Measurements from ENCODE around the gene RPL36A.

The RPL36A gene

DNA sequence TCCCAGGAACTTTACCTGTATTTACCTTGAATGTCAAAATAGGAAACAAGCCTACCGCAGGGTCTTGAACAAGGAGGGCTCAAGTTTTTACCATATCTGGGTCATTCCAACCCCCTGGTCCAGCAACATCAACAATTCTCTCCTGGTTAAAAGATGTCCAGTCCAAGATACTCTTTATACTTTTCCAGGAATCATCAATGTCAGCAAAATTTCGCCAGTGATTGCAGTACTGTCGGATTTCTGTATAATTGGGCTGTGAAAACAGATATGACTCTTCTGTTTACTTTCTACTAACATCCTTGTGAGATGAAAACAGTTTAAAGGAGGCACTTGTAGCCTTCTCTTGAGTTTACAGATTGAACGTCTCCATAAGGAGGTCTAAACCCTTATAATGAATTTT lies 7.9 kb downstream of the RPL36A start:
- Histone ChIP-seq H3K4me3 (no peak overlapping the region), H3K27ac (no peak overlapping the region), H3K9ac (ENCODE audit: insufficient read length) (no peak overlapping the region), H3K36me3 (ENCODE audit: insufficient read depth, low read length) (peaks cover 19% of the 10 kb centered on the region), H3K9me3 (ENCODE audit: low read depth, low read length) (no peaks in the 10 kb centered on the region)
- DNase-seq (ENCODE audit: low read depth, low spot score), result no peak
- no peak for TF ChIP-seq EZH2 (IDR thresholded peaks at IDR 0.05)
- no peak for TF ChIP-seq FOXP2 (optimal IDR thresholded peaks at IDR 0.05; ENCODE audit: control extremely low read depth, extremely low read length, insufficient read depth)
- TF ChIP-seq POLR2AphosphoS5 (IDR thresholded peaks at IDR 0.05; ENCODE audit: borderline replicate concordance, low read depth, low read length), result no peak

- no peak for TF ChIP-seq POLR2AphosphoS5 (IDR thresholded peaks at IDR 0.05; ENCODE audit: borderline replicate concordance, low read depth, low read length)
- no peak for TF ChIP-seq FOXP2 (optimal IDR thresholded peaks at IDR 0.05; ENCODE audit: control extremely low read depth, extremely low read length, insufficient read depth)
- TF ChIP-seq EZH2 (IDR thresholded peaks at IDR 0.05), result no peak
- H3K4me3 ChIP-seq, result no peak overlapping the region
These were observed 9.0 kb downstream of the RPL36A start for GRCh38 chrX:101399825-101400224.

GRCh38 chrX:101407167-101407747 lies 16.4 kb downstream of the RPL36A start:
- no peak for TF ChIP-seq FOXP2 (optimal IDR thresholded peaks at IDR 0.05; ENCODE audit: control extremely low read depth, extremely low read length, insufficient read depth)
- TF ChIP-seq EZH2 (IDR thresholded peaks at IDR 0.05), result no peak
- TF ChIP-seq POLR2AphosphoS5 (IDR thresholded peaks at IDR 0.05; ENCODE audit: borderline replicate concordance, low read depth, low read length), result no peak
- H3K36me3 ChIP-seq (ENCODE audit: insufficient read depth, low read length), result peaks cover 7% of the 10 kb centered on the region; the same call in 1 of the 2 replicates
- peak overlapping the region; percentile 83 for H3K9ac ChIP-seq (ENCODE audit: insufficient read length)
- 0 out of 2 replicates have a peak overlapping the region, but pooled peaks have one; percentile 12 for H3K27ac ChIP-seq
- H3K9me3 ChIP-seq (ENCODE audit: low read depth, low read length), result no peaks in the 10 kb centered on the region
- no peak for DNase-seq (ENCODE audit: low read depth, low spot score)
- peak overlapping the region; percentile 89 for H3K4me3 ChIP-seq

More at GRCh38 chrX:101399825-101400224, 9.0 kb downstream of the RPL36A start:
- Histone ChIP-seq H3K36me3 (ENCODE audit: insufficient read depth, low read length) (peaks cover 16% of the 10 kb centered on the region), H3K9me3 (ENCODE audit: low read depth, low read length) (no peaks in the 10 kb centered on the region), H3K27ac (no peak overlapping the region), H3K9ac (ENCODE audit: insufficient read length) (no peak overlapping the region)
- DNase-seq (ENCODE audit: low read depth, low spot score), result no peak

- Histone ChIP-seq H3K9ac (ENCODE audit: insufficient read length) (peak within 1 kb of the TSS; percentile 95), H3K9me3 (ENCODE audit: low read depth, low read length) (no peaks in the 10 kb centered on the region), H3K27ac (peak within 1 kb of the TSS; percentile 93), H3K36me3 (ENCODE audit: insufficient read depth, low read length) (peaks cover 14% of the 10 kb centered on the region; the same call in 1 of the 2 replicates), H3K4me3 (peak within 1 kb of the TSS; percentile 89)
- peak; percentile 56; the same call in 1 of the 2 replicates for TF ChIP-seq POLR2AphosphoS5 (IDR thresholded peaks at IDR 0.05; ENCODE audit: borderline replicate concordance, low read depth, low read length)
- no peak for TF ChIP-seq EZH2 (IDR thresholded peaks at IDR 0.05)
- peak; percentile 95 for DNase-seq (ENCODE audit: low read depth, low spot score)
These were observed 17.1 kb downstream of the RPL36A start, which contains the start of the genes GLA and HNRNPH2 for GRCh38 chrX:101407748-101408531. GLA (minus strand) TSS chrX:101407925; CDS start chrX:101407903, 22 bp downstream. HNRNPH2 (plus strand) TSS chrX:101408222; CDS start chrX:101411989, 3,767 bp downstream.

DNA sequence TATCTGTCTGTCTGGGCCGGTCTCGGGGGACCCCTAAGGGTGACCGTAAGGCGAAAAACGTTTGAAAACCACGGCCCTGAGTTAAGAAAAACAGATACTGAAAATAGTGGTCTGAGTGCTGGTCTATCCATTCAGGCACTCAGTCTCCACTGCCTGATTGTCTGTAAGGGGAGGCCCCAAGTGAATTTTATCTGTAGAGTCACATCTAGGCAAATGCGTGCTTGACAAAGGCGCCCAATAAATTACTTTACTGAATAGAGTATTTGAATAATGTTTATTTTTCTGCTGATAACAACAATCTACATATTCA lies 17.7 kb downstream of the RPL36A start:
- Histone ChIP-seq H3K9ac (ENCODE audit: insufficient read length) (peak overlapping the region; percentile 95), H3K36me3 (ENCODE audit: insufficient read depth, low read length) (peaks cover 16% of the 10 kb centered on the region; the same call in 1 of the 2 replicates), H3K27ac (peak overlapping the region; percentile 93), H3K9me3 (ENCODE audit: low read depth, low read length) (no peaks in the 10 kb centered on the region), H3K4me3 (peak overlapping the region; percentile 89)
- DNase-seq (ENCODE audit: low read depth, low spot score), result no peak
- no peak for TF ChIP-seq FOXP2 (optimal IDR thresholded peaks at IDR 0.05; ENCODE audit: control extremely low read depth, extremely low read length, insufficient read depth)
- no peak for TF ChIP-seq EZH2 (IDR thresholded peaks at IDR 0.05)
- no peak for TF ChIP-seq POLR2AphosphoS5 (IDR thresholded peaks at IDR 0.05; ENCODE audit: borderline replicate concordance, low read depth, low read length)

- TF ChIP-seq EZH2 (IDR thresholded peaks at IDR 0.05), result no peak
- H3K27ac ChIP-seq, result no peak overlapping the region
- H3K9ac ChIP-seq (ENCODE audit: insufficient read length), result peak overlapping the region; percentile 95
These were observed 18.2 kb downstream of the RPL36A start for GRCh38 chrX:101409043-101409442.

DNA sequence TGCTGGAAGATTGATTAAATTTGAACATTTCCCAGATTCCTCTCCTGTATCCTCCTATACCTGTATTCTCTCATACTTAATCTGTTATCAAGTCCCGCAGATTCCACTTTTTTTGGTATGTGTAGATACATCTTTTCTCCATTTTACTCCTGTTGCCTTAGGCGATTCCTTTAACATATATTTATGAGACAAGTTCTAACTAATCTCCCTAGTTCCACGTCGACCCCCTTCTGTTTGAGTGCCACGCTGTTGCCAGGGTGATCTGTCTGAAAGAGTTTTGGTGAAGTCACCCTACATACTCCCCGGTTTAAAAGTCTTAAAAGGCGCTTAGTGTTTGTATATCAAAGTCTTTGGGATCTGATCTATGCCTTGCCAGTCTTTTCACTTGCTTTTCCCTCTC lies 19.6 kb downstream of the RPL36A start:
- Histone ChIP-seq H3K9ac (ENCODE audit: insufficient read length) (peak overlapping the region; percentile 43), H3K4me3 (peak overlapping the region; percentile 89), H3K9me3 (ENCODE audit: low read depth, low read length) (no peaks in the 10 kb centered on the region), H3K36me3 (ENCODE audit: insufficient read depth, low read length) (peaks cover 16% of the 10 kb centered on the region), H3K27ac (no peak overlapping the region)
- DNase-seq (ENCODE audit: low read depth, low spot score), result peak; percentile 20
- no peak for TF ChIP-seq EZH2 (IDR thresholded peaks at IDR 0.05)
- no peak for TF ChIP-seq POLR2AphosphoS5 (IDR thresholded peaks at IDR 0.05; ENCODE audit: borderline replicate concordance, low read depth, low read length)
- TF ChIP-seq FOXP2 (optimal IDR thresholded peaks at IDR 0.05; ENCODE audit: control extremely low read depth, extremely low read length, insufficient read depth), result no peak

More at GRCh38 chrX:101409043-101409442, 18.2 kb downstream of the RPL36A start:
- H3K9me3 ChIP-seq (ENCODE audit: low read depth, low read length), result no peaks in the 10 kb centered on the region
- no peak for DNase-seq (ENCODE audit: low read depth, low spot score)
- H3K4me3 ChIP-seq, result peak overlapping the region; percentile 89
- peaks cover 16% of the 10 kb centered on the region; the same call in 1 of the 2 replicates for H3K36me3 ChIP-seq (ENCODE audit: insufficient read depth, low read length)

GRCh38 chrX:101411984-101412383 lies 21.2 kb downstream of the RPL36A start:
- no peak for DNase-seq (ENCODE audit: low read depth, low spot score)
- H3K9me3 ChIP-seq (ENCODE audit: low read depth, low read length), result no peaks in the 10 kb centered on the region
- H3K36me3 ChIP-seq (ENCODE audit: insufficient read depth, low read length), result peaks cover 16% of the 10 kb centered on the region
- H3K4me3 ChIP-seq, result no peak overlapping the region
- H3K27ac ChIP-seq, result no peak overlapping the region
- H3K9ac ChIP-seq (ENCODE audit: insufficient read length), result no peak overlapping the region
- TF ChIP-seq POLR2AphosphoS5 (IDR thresholded peaks at IDR 0.05; ENCODE audit: borderline replicate concordance, low read depth, low read length) (no peak), EZH2 (IDR thresholded peaks at IDR 0.05) (no peak), FOXP2 (optimal IDR thresholded peaks at IDR 0.05; ENCODE audit: control extremely low read depth, extremely low read length, insufficient read depth) (no peak)

Data from SK-N-MC (cell line).